ENCODE measurements around the gene KRTAP1-5. TPM values are rescaled to one million over a fixed set of nuclear protein-coding genes. Genes with fewer than 3 reads are reported as not detected.

Gene KRTAP1-5
- total and polyA plus RNA-seq, 2 donors (not counting 1 experiment from before 2014, with no cell fraction given): not detected

GRCh38 chr17:40980117-40980516 is 46.9 kb downstream of the KRTAP1-5 start:
- Histone ChIP-seq H3K9me3 (ENCODE audit: control extremely low read depth in 1 of 3, control insufficient read depth in 2 of 3, insufficient read depth in 1 of 3, low read length in 2 of 3) (peaks cover 0 to 3% (median 0%) of the 10 kb centered on the region in 3 donors), H3K4me1 (ENCODE audit: control insufficient read depth in 2 of 2, insufficient read depth in 2 of 2, low read length in 2 of 2) (no peaks in the 10 kb centered on the region), H3K79me2 (ENCODE audit: control insufficient read depth, insufficient read depth, low read length) (no peaks in the 10 kb centered on the region), H3K27ac (ENCODE audit: low read length in 2 of 2) (no peak overlapping the region), H3K4me2 (replicated peaks; ENCODE audit: low read depth, low read length, poor library complexity, severe bottlenecking) (no peak overlapping the region), H3K4me3 (ENCODE audit: control extremely low read depth in 1 of 5, extremely low read depth in 1 of 5, insufficient read depth in 1 of 5, low read depth in 2 of 5, low read length in 4 of 5) (no peak overlapping the region), H3K9ac (ENCODE audit: low read length) (no peak overlapping the region), H3K36me3 (replicated peaks in 1 of 2; ENCODE audit: control extremely low read depth in 1 of 2, control insufficient read depth in 1 of 2, extremely low read depth in 1 of 2, insufficient read depth in 2 of 2, low read length in 1 of 2) (no peaks in the 10 kb centered on the region), H4K20me1 (ENCODE audit: control insufficient read depth, insufficient read depth, low read length, poor library complexity, severe bottlenecking) (no peaks in the 10 kb centered on the region), H3K27me3 (replicated peaks in 1 of 4; ENCODE audit: control extremely low read depth in 1 of 4, control insufficient read depth in 3 of 4, insufficient read depth in 4 of 4, low read length in 3 of 4) (peaks cover 0 to 29% (median 14%) of the 10 kb centered on the region in 4 experiments), H2AFZ (ENCODE audit: insufficient read depth, low read depth, low read length, poor library complexity, severe bottlenecking) (no peak overlapping the region)
- WGBS (ENCODE audit: insufficient coverage): 84% methylated on average over 3 of the region's 3 CpGs
- H3K27ac Mint-ChIP-seq: no peak overlapping the region
- H3K4me1 Mint-ChIP-seq: no peaks in the 10 kb centered on the region
- H3K27me3 Mint-ChIP-seq: peaks cover 44% of the 10 kb centered on the region
- no peak overlapping the region for H3K4me3 Mint-ChIP-seq
- intact Hi-C loops (cut with micrococcal nuclease): no loop called here
- TF ChIP-seq CTCF (IDR thresholded peaks at IDR 0.05) (no peak), EZH2 (IDR thresholded peaks at IDR 0.05; ENCODE audit: borderline replicate concordance, insufficient read depth, low read depth, low read length, poor library complexity, severe bottlenecking) (no peak)
- ATAC-seq (ENCODE audit: low read depth): no peak
- no peak for DNase-seq
- no peaks in the 10 kb centered on the region for H3K9me3 Mint-ChIP-seq (ENCODE audit: insufficient read depth)
- POLR2A ChIA-PET: no interaction called here
- CTCF ChIA-PET: no interaction called here

GRCh38 chr17:40978575-40979151 is 48.3 kb downstream of the KRTAP1-5 start:
- 89% methylated on average over 13 of the region's 13 CpGs for WGBS (ENCODE audit: insufficient coverage)
- Histone ChIP-seq H3K27me3 (replicated peaks in 1 of 4; ENCODE audit: control extremely low read depth in 1 of 4, control insufficient read depth in 3 of 4, insufficient read depth in 4 of 4, low read length in 3 of 4) (peaks cover 0 to 19% (median 10%) of the 10 kb centered on the region in 4 experiments), H3K79me2 (ENCODE audit: control insufficient read depth, insufficient read depth, low read length) (no peaks in the 10 kb centered on the region), H2AFZ (ENCODE audit: insufficient read depth, low read depth, low read length, poor library complexity, severe bottlenecking) (no peak overlapping the region), H3K4me2 (replicated peaks; ENCODE audit: low read depth, low read length, poor library complexity, severe bottlenecking) (no peak overlapping the region), H3K9ac (ENCODE audit: low read length) (no peak overlapping the region), H3K4me3 (ENCODE audit: control extremely low read depth in 1 of 5, extremely low read depth in 1 of 5, insufficient read depth in 1 of 5, low read depth in 2 of 5, low read length in 4 of 5) (no peak overlapping the region), H4K20me1 (ENCODE audit: control insufficient read depth, insufficient read depth, low read length, poor library complexity, severe bottlenecking) (no peaks in the 10 kb centered on the region), H3K36me3 (replicated peaks in 1 of 2; ENCODE audit: control extremely low read depth in 1 of 2, control insufficient read depth in 1 of 2, extremely low read depth in 1 of 2, insufficient read depth in 2 of 2, low read length in 1 of 2) (no peaks in the 10 kb centered on the region), H3K4me1 (ENCODE audit: control insufficient read depth in 2 of 2, insufficient read depth in 2 of 2, low read length in 2 of 2) (no peaks in the 10 kb centered on the region), H3K27ac (ENCODE audit: low read length in 2 of 2) (no peak overlapping the region), H3K9me3 (ENCODE audit: control extremely low read depth in 1 of 3, control insufficient read depth in 2 of 3, insufficient read depth in 1 of 3, low read length in 2 of 3) (no peaks in the 10 kb centered on the region)
- H3K4me3 Mint-ChIP-seq: no peak overlapping the region
- DNase-seq (no peak), ATAC-seq (ENCODE audit: low read depth) (no peak)
- H3K27ac Mint-ChIP-seq: no peak overlapping the region
- intact Hi-C loops (cut with micrococcal nuclease): no loop called here
- peaks cover 39% of the 10 kb centered on the region for H3K27me3 Mint-ChIP-seq
- H3K4me1 Mint-ChIP-seq: no peaks in the 10 kb centered on the region
- POLR2A ChIA-PET: no interaction called here
- no peak for TF ChIP-seq CTCF (IDR thresholded peaks at IDR 0.05)
- no peak for TF ChIP-seq EZH2 (IDR thresholded peaks at IDR 0.05; ENCODE audit: borderline replicate concordance, insufficient read depth, low read depth, low read length, poor library complexity, severe bottlenecking)
- CTCF ChIA-PET: no interaction called here
- H3K9me3 Mint-ChIP-seq (ENCODE audit: insufficient read depth): no peaks in the 10 kb centered on the region

Small RNA genes lying within 50 kb of the gene (small RNA-seq; reads per million reads assigned to genes)
- gene KRTAP3-4P (ENCODE audit: insufficient read length, low read depth, low replicate concordance): not detected

Other genes with a start within 250 kb of the KRTAP1-5 start
Only the 30 nearest of the 38 such genes appear.
- 29.0 and 32.9 TPM in 2 replicates for gene KRT10, start 204.6 kb downstream of the KRTAP1-5 start, total RNA-seq
- 12.1 and 14.7 TPM in 2 replicates for gene KRT10, start 204.6 kb downstream of the KRTAP1-5 start, polyA plus RNA-seq
- not detected in 2 replicates for gene KRT12, start 160.0 kb downstream of the KRTAP1-5 start, total RNA-seq
- not detected in 2 replicates for gene KRT12, start 160.0 kb downstream of the KRTAP1-5 start, polyA plus RNA-seq
- gene KRT20, start 142.0 kb downstream of the KRTAP1-5 start, total RNA-seq: not detected in 2 replicates
- not detected in 2 replicates for gene KRT20, start 142.0 kb downstream of the KRTAP1-5 start, polyA plus RNA-seq
- not detected in 2 replicates for gene KRT23, start 89.6 kb downstream of the KRTAP1-5 start, total RNA-seq
- 0.06 TPM in 1 of 2 replicates, not detected in the other for gene KRT23, start 89.6 kb downstream of the KRTAP1-5 start, polyA plus RNA-seq
- gene KRT39, start 60.3 kb downstream of the KRTAP1-5 start, total RNA-seq: not detected in 2 replicates
- not detected in 2 replicates for gene KRT39, start 60.3 kb downstream of the KRTAP1-5 start, polyA plus RNA-seq
- gene KRT40, start 42.9 kb downstream of the KRTAP1-5 start, total RNA-seq: not detected in 2 replicates
- gene KRT40, start 42.9 kb downstream of the KRTAP1-5 start, polyA plus RNA-seq: not detected in 2 replicates
- gene KRTAP3-3, start 33.0 kb downstream of the KRTAP1-5 start, total RNA-seq: not detected in 2 replicates
- gene KRTAP3-3, start 33.0 kb downstream of the KRTAP1-5 start, polyA plus RNA-seq: not detected in 2 replicates
- not detected in 2 replicates for gene KRTAP3-2, start 27.3 kb downstream of the KRTAP1-5 start, total RNA-seq
- gene KRTAP3-2, start 27.3 kb downstream of the KRTAP1-5 start, polyA plus RNA-seq: not detected in 2 replicates
- gene KRTAP3-1, start 18.1 kb downstream of the KRTAP1-5 start, total RNA-seq: not detected in 2 replicates
- gene KRTAP3-1, start 18.1 kb downstream of the KRTAP1-5 start, polyA plus RNA-seq: not detected in 2 replicates
- not detected in 2 replicates for gene KRTAP1-4, start 3.0 kb upstream of the KRTAP1-5 start, total RNA-seq
- gene KRTAP1-4, start 3.0 kb upstream of the KRTAP1-5 start, polyA plus RNA-seq: not detected in 2 replicates
- gene KRTAP1-3, start 7.7 kb upstream of the KRTAP1-5 start, total RNA-seq: not detected in 2 replicates
- gene KRTAP1-3, start 7.7 kb upstream of the KRTAP1-5 start, polyA plus RNA-seq: not detected in 2 replicates
- gene KRTAP1-1, start 14.2 kb upstream of the KRTAP1-5 start, total RNA-seq: not detected in 2 replicates
- gene KRTAP1-1, start 14.2 kb upstream of the KRTAP1-5 start, polyA plus RNA-seq: not detected in 2 replicates
- gene KRTAP2-1, start 20.1 kb upstream of the KRTAP1-5 start, total RNA-seq: not detected in 2 replicates
- not detected in 2 replicates for gene KRTAP2-1, start 20.1 kb upstream of the KRTAP1-5 start, polyA plus RNA-seq
- gene KRTAP2-2, start 28.0 kb upstream of the KRTAP1-5 start, total RNA-seq: not detected in 2 replicates
- not detected in 2 replicates for gene KRTAP2-2, start 28.0 kb upstream of the KRTAP1-5 start, polyA plus RNA-seq
- gene KRTAP2-3, start 32.9 kb upstream of the KRTAP1-5 start, total RNA-seq: not detected in 2 replicates
- not detected in 2 replicates for gene KRTAP2-3, start 32.9 kb upstream of the KRTAP1-5 start, polyA plus RNA-seq
- not detected in 2 replicates for gene KRTAP2-4, start 38.7 kb upstream of the KRTAP1-5 start, total RNA-seq
- not detected in 2 replicates for gene KRTAP2-4, start 38.7 kb upstream of the KRTAP1-5 start, polyA plus RNA-seq
- gene KRTAP4-7, start 56.9 kb upstream of the KRTAP1-5 start, total RNA-seq: not detected in 2 replicates
- gene KRTAP4-7, start 56.9 kb upstream of the KRTAP1-5 start, polyA plus RNA-seq: not detected in 2 replicates
- not detected in 2 replicates for gene KRTAP4-8, start 70.9 kb upstream of the KRTAP1-5 start, total RNA-seq
- gene KRTAP4-8, start 70.9 kb upstream of the KRTAP1-5 start, polyA plus RNA-seq: not detected in 2 replicates
- not detected in 2 replicates for gene KRTAP4-16, start 75.0 kb upstream of the KRTAP1-5 start, total RNA-seq
- not detected in 2 replicates for gene KRTAP4-16, start 75.0 kb upstream of the KRTAP1-5 start, polyA plus RNA-seq
- not detected in 2 replicates for gene KRTAP4-9, start 78.2 kb upstream of the KRTAP1-5 start, total RNA-seq
- gene KRTAP4-9, start 78.2 kb upstream of the KRTAP1-5 start, polyA plus RNA-seq: not detected in 2 replicates
- gene KRTAP4-11, start 91.2 kb upstream of the KRTAP1-5 start, total RNA-seq: not detected in 2 replicates
- gene KRTAP4-11, start 91.2 kb upstream of the KRTAP1-5 start, polyA plus RNA-seq: not detected in 2 replicates
- not detected in 2 replicates for gene KRTAP4-12, start 97.0 kb upstream of the KRTAP1-5 start, total RNA-seq
- 0.12 TPM in 1 of 2 replicates, not detected in the other for gene KRTAP4-12, start 97.0 kb upstream of the KRTAP1-5 start, polyA plus RNA-seq
- not detected in 2 replicates for gene KRTAP4-6, start 113.3 kb upstream of the KRTAP1-5 start, total RNA-seq
- gene KRTAP4-6, start 113.3 kb upstream of the KRTAP1-5 start, polyA plus RNA-seq: not detected in 2 replicates
- gene KRTAP4-5, start 122.6 kb upstream of the KRTAP1-5 start, total RNA-seq: not detected in 2 replicates
- gene KRTAP4-5, start 122.6 kb upstream of the KRTAP1-5 start, polyA plus RNA-seq: not detected in 2 replicates
- gene KRTAP4-4, start 133.5 kb upstream of the KRTAP1-5 start, total RNA-seq: not detected in 2 replicates
- gene KRTAP4-4, start 133.5 kb upstream of the KRTAP1-5 start, polyA plus RNA-seq: not detected in 2 replicates
- not detected in 2 replicates for gene KRTAP4-3, start 141.0 kb upstream of the KRTAP1-5 start, total RNA-seq
- not detected in 2 replicates for gene KRTAP4-3, start 141.0 kb upstream of the KRTAP1-5 start, polyA plus RNA-seq
- not detected in 2 replicates for gene KRTAP4-2, start 151.0 kb upstream of the KRTAP1-5 start, total RNA-seq
- not detected in 2 replicates for gene KRTAP4-2, start 151.0 kb upstream of the KRTAP1-5 start, polyA plus RNA-seq
- not detected in 2 replicates for gene KRTAP4-1, start 157.7 kb upstream of the KRTAP1-5 start, total RNA-seq
- not detected in 2 replicates for gene KRTAP4-1, start 157.7 kb upstream of the KRTAP1-5 start, polyA plus RNA-seq
- not detected in 2 replicates for gene KRTAP9-1, start 162.7 kb upstream of the KRTAP1-5 start, total RNA-seq
- not detected in 2 replicates for gene KRTAP9-1, start 162.7 kb upstream of the KRTAP1-5 start, polyA plus RNA-seq
- gene KRTAP9-2, start 199.4 kb upstream of the KRTAP1-5 start, total RNA-seq: not detected in 2 replicates
- gene KRTAP9-2, start 199.4 kb upstream of the KRTAP1-5 start, polyA plus RNA-seq: not detected in 2 replicates

Data from B cell (primary cell).